Measurements from ENCODE around the gene TRIM46. TPM values are rescaled to one million over a fixed set of nuclear protein-coding genes. Genes with fewer than 3 reads are reported as not detected.

Gene TRIM46
- total RNA-seq, 1 donor from 2014 or later: 13.2 TPM

DNA sequence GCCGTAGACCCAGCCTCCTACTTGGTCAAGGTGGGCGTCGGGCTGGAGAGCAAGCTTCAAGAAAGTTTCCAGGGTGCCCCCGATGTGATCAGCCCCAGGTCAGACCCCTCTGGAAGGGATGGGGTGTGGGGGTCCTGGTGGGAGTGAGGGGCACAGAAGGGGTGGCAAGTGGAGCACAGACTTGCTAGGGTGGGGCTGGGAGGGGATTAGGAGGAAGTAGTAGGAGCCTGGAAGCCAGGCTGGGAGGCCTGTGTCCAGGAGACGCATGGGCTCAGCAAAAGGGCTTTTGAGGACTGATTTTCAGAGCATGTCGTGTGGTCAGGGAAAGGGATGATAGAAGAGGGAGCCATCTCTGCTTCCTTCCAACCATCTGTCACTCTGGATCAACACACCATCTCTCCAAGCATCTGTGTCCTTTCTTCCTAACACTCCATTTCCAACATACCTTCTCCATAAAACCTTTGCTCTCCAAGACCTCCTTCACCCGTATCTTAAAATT lies 8.5 kb downstream of the TRIM46 start:
- no peak for FAIRE-seq
- no peak overlapping the region for H3K4me2 ChIP-seq (ENCODE audit: low read length)
- no peak overlapping the region for H3K4me3 Mint-ChIP-seq (ENCODE audit: unreplicated experiment)
- H3K9me3 Mint-ChIP-seq (ENCODE audit: unreplicated experiment): no peaks in the 10 kb centered on the region
- H3K36me3 ChIP-seq (ENCODE audit: insufficient read depth, low read length): peaks cover 8% of the 10 kb centered on the region
- no peak overlapping the region for H2AFZ ChIP-seq (ENCODE audit: low read depth, low read length)
- peaks cover 2% of the 10 kb centered on the region for H3K4me1 Mint-ChIP-seq (ENCODE audit: low read depth, unreplicated experiment)
- peaks cover 12% of the 10 kb centered on the region for H3K36me3 Mint-ChIP-seq (ENCODE audit: low read depth, unreplicated experiment)
- no peak overlapping the region for H3K9ac ChIP-seq (ENCODE audit: low read length)
- H3K27me3 ChIP-seq (ENCODE audit: insufficient read depth, low read length): no peaks in the 10 kb centered on the region
- H3K9me3 ChIP-seq (ENCODE audit: insufficient read depth, low read depth, low read length): no peaks in the 10 kb centered on the region
- DNase-seq (ENCODE audit: low read depth): no peak
- peaks cover 11% of the 10 kb centered on the region for H4K20me1 ChIP-seq (ENCODE audit: insufficient read depth, low read length)
- H3K27me3 Mint-ChIP-seq (ENCODE audit: low read depth, unreplicated experiment): no peaks in the 10 kb centered on the region
- H3K79me2 ChIP-seq (ENCODE audit: insufficient read depth, low read length): no peaks in the 10 kb centered on the region
- TF ChIP-seq CTCF (IDR thresholded peaks at IDR 0.05; ENCODE audit: insufficient read depth, low read depth, low read length): no peak
- TF ChIP-seq EZH2 (IDR thresholded peaks at IDR 0.05; ENCODE audit: insufficient read depth, low read length): no peak
- H3K27ac ChIP-seq (ENCODE audit: low read depth, low read length): no peak overlapping the region
- H3K4me1 ChIP-seq (ENCODE audit: insufficient read depth, low read length): no peaks in the 10 kb centered on the region
- H3K27ac Mint-ChIP-seq (ENCODE audit: unreplicated experiment): no peak overlapping the region
- no peak overlapping the region for H3K4me3 ChIP-seq (ENCODE audit: insufficient read depth, low read depth, low read length)

GRCh38 chr1:155183775-155184221 lies 10.1 kb downstream of the TRIM46 start:
- no peaks in the 10 kb centered on the region for H3K27me3 ChIP-seq (ENCODE audit: insufficient read depth, low read length)
- peaks cover 4% of the 10 kb centered on the region for H4K20me1 ChIP-seq (ENCODE audit: insufficient read depth, low read length)
- H3K4me3 ChIP-seq (ENCODE audit: insufficient read depth, low read depth, low read length): no peak overlapping the region
- no peak overlapping the region for H2AFZ ChIP-seq (ENCODE audit: low read depth, low read length)
- Mint-ChIP-seq H3K4me3 (ENCODE audit: unreplicated experiment) (no peak overlapping the region), H3K9me3 (ENCODE audit: unreplicated experiment) (peaks cover 3% of the 10 kb centered on the region), H3K27ac (ENCODE audit: unreplicated experiment) (no peak overlapping the region), H3K4me1 (ENCODE audit: low read depth, unreplicated experiment) (peaks cover 2% of the 10 kb centered on the region), H3K27me3 (ENCODE audit: low read depth, unreplicated experiment) (peaks cover 1% of the 10 kb centered on the region), H3K36me3 (ENCODE audit: low read depth, unreplicated experiment) (peaks cover 14% of the 10 kb centered on the region)
- H3K9ac ChIP-seq (ENCODE audit: low read length): no peak overlapping the region
- TF ChIP-seq CTCF (IDR thresholded peaks at IDR 0.05; ENCODE audit: insufficient read depth, low read depth, low read length): no peak
- H3K4me2 ChIP-seq (ENCODE audit: low read length): no peak overlapping the region
- H3K4me1 ChIP-seq (ENCODE audit: insufficient read depth, low read length): no peaks in the 10 kb centered on the region
- H3K36me3 ChIP-seq (ENCODE audit: insufficient read depth, low read length): peaks cover 6% of the 10 kb centered on the region
- H3K27ac ChIP-seq (ENCODE audit: low read depth, low read length): no peak overlapping the region
- H3K79me2 ChIP-seq (ENCODE audit: insufficient read depth, low read length): no peaks in the 10 kb centered on the region
- FAIRE-seq (no peak), DNase-seq (ENCODE audit: low read depth) (no peak)
- H3K9me3 ChIP-seq (ENCODE audit: insufficient read depth, low read depth, low read length): no peaks in the 10 kb centered on the region

- H3K27me3 Mint-ChIP-seq (ENCODE audit: low read depth, unreplicated experiment): peaks cover 1% of the 10 kb centered on the region
- peaks cover 6% of the 10 kb centered on the region for H3K36me3 ChIP-seq (ENCODE audit: insufficient read depth, low read length)
- TF ChIP-seq EZH2 (IDR thresholded peaks at IDR 0.05; ENCODE audit: insufficient read depth, low read length) (no peak), CTCF (IDR thresholded peaks at IDR 0.05; ENCODE audit: insufficient read depth, low read depth, low read length) (no peak)
- FAIRE-seq (no peak), DNase-seq (ENCODE audit: low read depth) (no peak)
- H2AFZ ChIP-seq (ENCODE audit: low read depth, low read length): no peak overlapping the region
- no peak overlapping the region for H3K4me3 ChIP-seq (ENCODE audit: insufficient read depth, low read depth, low read length)
- no peak overlapping the region for H3K27ac ChIP-seq (ENCODE audit: low read depth, low read length)
- H3K9me3 ChIP-seq (ENCODE audit: insufficient read depth, low read depth, low read length): no peaks in the 10 kb centered on the region
- H3K4me3 Mint-ChIP-seq (ENCODE audit: unreplicated experiment): no peak overlapping the region
- H3K27ac Mint-ChIP-seq (ENCODE audit: unreplicated experiment): no peak overlapping the region
- no peaks in the 10 kb centered on the region for H3K4me1 ChIP-seq (ENCODE audit: insufficient read depth, low read length)
- H3K9me3 Mint-ChIP-seq (ENCODE audit: unreplicated experiment): peaks cover 3% of the 10 kb centered on the region
- no peak overlapping the region for H3K4me2 ChIP-seq (ENCODE audit: low read length)
- no peaks in the 10 kb centered on the region for H4K20me1 ChIP-seq (ENCODE audit: insufficient read depth, low read length)
- H3K27me3 ChIP-seq (ENCODE audit: insufficient read depth, low read length): no peaks in the 10 kb centered on the region
- peaks cover 2% of the 10 kb centered on the region for H3K4me1 Mint-ChIP-seq (ENCODE audit: low read depth, unreplicated experiment)
- peaks cover 14% of the 10 kb centered on the region for H3K36me3 Mint-ChIP-seq (ENCODE audit: low read depth, unreplicated experiment)
- no peak overlapping the region for H3K9ac ChIP-seq (ENCODE audit: low read length)
- H3K79me2 ChIP-seq (ENCODE audit: insufficient read depth, low read length): no peaks in the 10 kb centered on the region
Measured at GRCh38 chr1:155184351-155184811, 10.7 kb downstream of the TRIM46 start.

Measured in astrocyte (in vitro differentiated cells and primary cell).